ENCODE data around the gene DNHD1. TPM values are rescaled to one million over a fixed set of nuclear protein-coding genes. Genes with fewer than 3 reads are reported as not detected.

The DNHD1 gene
- total and polyA plus RNA-seq, 5 donors from 2014 or later = 0.65 to 32.7 (median 1.6) TPM

GRCh38 chr11:6559369-6559768 lies 62.3 kb downstream of the DNHD1 start:
- no peak overlapping the region for H3K4me3 Mint-ChIP-seq
- no peaks in the 10 kb centered on the region for H3K36me3 ChIP-seq (ENCODE audit: control insufficient read depth, insufficient read depth, low read length)
- ATAC-seq (ENCODE audit: low read depth in 2 of 2) = no peak

GRCh38 chr11:6561288-6561687 lies 64.2 kb downstream of the DNHD1 start:
- no peaks in the 10 kb centered on the region for H3K27me3 ChIP-seq (ENCODE audit: control insufficient read depth, insufficient read depth, low read length)
- H3K36me3 ChIP-seq (ENCODE audit: control insufficient read depth, insufficient read depth, low read length) = no peaks in the 10 kb centered on the region
- Mint-ChIP-seq H3K9me3 (no peaks in the 10 kb centered on the region), H3K4me1 (no peaks in the 10 kb centered on the region), H3K27ac (peak overlapping the region in 1 of 3 donors; percentile 42), H3K4me3 (no peak overlapping the region), H3K36me3 (peaks cover 55% of the 10 kb centered on the region), H3K27me3 (no peaks in the 10 kb centered on the region)
- H3K4me1 ChIP-seq (ENCODE audit: control insufficient read depth, insufficient read depth, low read length, poor library complexity, severe bottlenecking) = no peaks in the 10 kb centered on the region
- ATAC-seq (ENCODE audit: low read depth in 2 of 2) (no peak), DNase-seq (no peak)
- no peaks in the 10 kb centered on the region for H3K9me3 ChIP-seq (ENCODE audit: control insufficient read depth in 2 of 2, low read length in 2 of 2)
- H3K27ac ChIP-seq (ENCODE audit: insufficient read depth, low read length, poor library complexity, severe bottlenecking) = no peak overlapping the region
- H3K4me3 ChIP-seq (ENCODE audit: low read depth, low read length) = no peak overlapping the region

More at GRCh38 chr11:6559369-6559768, 62.3 kb downstream of the DNHD1 start:
- DNase-seq = no peak
- no peaks in the 10 kb centered on the region for H3K4me1 ChIP-seq (ENCODE audit: control insufficient read depth, insufficient read depth, low read length, poor library complexity, severe bottlenecking)
- no peaks in the 10 kb centered on the region for H3K9me3 ChIP-seq (ENCODE audit: control insufficient read depth in 2 of 2, low read length in 2 of 2)
- peaks cover 44% of the 10 kb centered on the region for H3K36me3 Mint-ChIP-seq
- H3K27ac ChIP-seq (ENCODE audit: insufficient read depth, low read length, poor library complexity, severe bottlenecking) = no peak overlapping the region
- no peaks in the 10 kb centered on the region for H3K27me3 Mint-ChIP-seq
- H3K4me1 Mint-ChIP-seq = peaks cover 0 to 2% (median 0%) of the 10 kb centered on the region in 4 donors
- H3K27me3 ChIP-seq (ENCODE audit: control insufficient read depth, insufficient read depth, low read length) = no peaks in the 10 kb centered on the region
- peak overlapping the region in 1 of 3 donors; percentile 21 for H3K27ac Mint-ChIP-seq
- no peaks in the 10 kb centered on the region for H3K9me3 Mint-ChIP-seq
- no peak overlapping the region for H3K4me3 ChIP-seq (ENCODE audit: low read depth, low read length)

- H3K27ac Mint-ChIP-seq = no peak overlapping the region
- no peak overlapping the region for H3K27ac ChIP-seq (ENCODE audit: insufficient read depth, low read length, poor library complexity, severe bottlenecking)
- no peaks in the 10 kb centered on the region for H3K9me3 ChIP-seq (ENCODE audit: control insufficient read depth in 2 of 2, low read length in 2 of 2)
- peaks cover 54% of the 10 kb centered on the region for H3K36me3 Mint-ChIP-seq
- H3K9me3 Mint-ChIP-seq = no peaks in the 10 kb centered on the region
- no peaks in the 10 kb centered on the region for H3K27me3 ChIP-seq (ENCODE audit: control insufficient read depth, insufficient read depth, low read length)
- DNase-seq (no peak), ATAC-seq (ENCODE audit: low read depth in 2 of 2) (no peak)
- H3K36me3 ChIP-seq (ENCODE audit: control insufficient read depth, insufficient read depth, low read length) = no peaks in the 10 kb centered on the region
- no peaks in the 10 kb centered on the region for H3K4me1 ChIP-seq (ENCODE audit: control insufficient read depth, insufficient read depth, low read length, poor library complexity, severe bottlenecking)
- no peak overlapping the region for H3K4me3 ChIP-seq (ENCODE audit: low read depth, low read length)
- H3K4me1 Mint-ChIP-seq = no peaks in the 10 kb centered on the region
- no peak overlapping the region for H3K4me3 Mint-ChIP-seq
- no peaks in the 10 kb centered on the region for H3K27me3 Mint-ChIP-seq
Measured at GRCh38 chr11:6563121-6563619, 66.1 kb downstream of the DNHD1 start.

- H3K36me3 Mint-ChIP-seq = peaks cover 54% of the 10 kb centered on the region
- Histone ChIP-seq H3K4me3 (ENCODE audit: low read depth, low read length) (no peak overlapping the region), H3K4me1 (ENCODE audit: control insufficient read depth, insufficient read depth, low read length, poor library complexity, severe bottlenecking) (no peaks in the 10 kb centered on the region), H3K27ac (ENCODE audit: insufficient read depth, low read length, poor library complexity, severe bottlenecking) (no peak overlapping the region), H3K9me3 (ENCODE audit: control insufficient read depth in 2 of 2, low read length in 2 of 2) (no peaks in the 10 kb centered on the region), H3K27me3 (ENCODE audit: control insufficient read depth, insufficient read depth, low read length) (no peaks in the 10 kb centered on the region), H3K36me3 (ENCODE audit: control insufficient read depth, insufficient read depth, low read length) (no peaks in the 10 kb centered on the region)
- no peaks in the 10 kb centered on the region for H3K27me3 Mint-ChIP-seq
- no peak for DNase-seq
- H3K4me1 Mint-ChIP-seq = peaks cover 0 to 2% (median 0%) of the 10 kb centered on the region in 4 donors
- no peak overlapping the region for H3K27ac Mint-ChIP-seq
- H3K4me3 Mint-ChIP-seq = no peak overlapping the region
- ATAC-seq (ENCODE audit: low read depth in 2 of 2) = no peak
- H3K9me3 Mint-ChIP-seq = no peaks in the 10 kb centered on the region
Measured at GRCh38 chr11:6563667-6564066, 66.6 kb downstream of the DNHD1 start.

GRCh38 chr11:6565325-6565724 lies 68.2 kb downstream of the DNHD1 start:
- Histone ChIP-seq H3K4me1 (ENCODE audit: control insufficient read depth, insufficient read depth, low read length, poor library complexity, severe bottlenecking) (no peaks in the 10 kb centered on the region), H3K27me3 (ENCODE audit: control insufficient read depth, insufficient read depth, low read length) (no peaks in the 10 kb centered on the region), H3K36me3 (ENCODE audit: control insufficient read depth, insufficient read depth, low read length) (no peaks in the 10 kb centered on the region), H3K4me3 (ENCODE audit: low read depth, low read length) (no peak overlapping the region), H3K27ac (ENCODE audit: insufficient read depth, low read length, poor library complexity, severe bottlenecking) (no peak overlapping the region), H3K9me3 (ENCODE audit: control insufficient read depth in 2 of 2, low read length in 2 of 2) (no peaks in the 10 kb centered on the region)
- H3K4me1 Mint-ChIP-seq = peaks cover 0 to 10% (median 2%) of the 10 kb centered on the region in 4 donors
- H3K9me3 Mint-ChIP-seq = no peaks in the 10 kb centered on the region
- DNase-seq (no peak), ATAC-seq (ENCODE audit: low read depth in 2 of 2) (no peak)
- H3K4me3 Mint-ChIP-seq = no peak overlapping the region
- peak overlapping the region in 2 of 3 donors; percentile 5 to 10 for H3K27ac Mint-ChIP-seq
- no peaks in the 10 kb centered on the region for H3K27me3 Mint-ChIP-seq
- peaks cover 52% of the 10 kb centered on the region for H3K36me3 Mint-ChIP-seq

- Histone ChIP-seq H3K27me3 (ENCODE audit: control insufficient read depth, insufficient read depth, low read length) (no peaks in the 10 kb centered on the region), H3K9me3 (ENCODE audit: control insufficient read depth in 2 of 2, low read length in 2 of 2) (no peaks in the 10 kb centered on the region), H3K27ac (ENCODE audit: insufficient read depth, low read length, poor library complexity, severe bottlenecking) (no peak overlapping the region), H3K4me1 (ENCODE audit: control insufficient read depth, insufficient read depth, low read length, poor library complexity, severe bottlenecking) (no peaks in the 10 kb centered on the region), H3K4me3 (ENCODE audit: low read depth, low read length) (no peak overlapping the region), H3K36me3 (ENCODE audit: control insufficient read depth, insufficient read depth, low read length) (no peaks in the 10 kb centered on the region)
- Mint-ChIP-seq H3K27ac (no peak overlapping the region), H3K4me1 (peaks cover 0 to 10% (median 2%) of the 10 kb centered on the region in 4 donors), H3K9me3 (no peaks in the 10 kb centered on the region), H3K4me3 (no peak overlapping the region), H3K27me3 (no peaks in the 10 kb centered on the region), H3K36me3 (peaks cover 47% of the 10 kb centered on the region)
- no peak for DNase-seq
- no peak for ATAC-seq (ENCODE audit: low read depth in 2 of 2)
Measured at GRCh38 chr11:6565988-6566703, 69.1 kb downstream of the DNHD1 start.

GRCh38 chr11:6566704-6567370 lies 69.8 kb downstream of the DNHD1 start:
- DNase-seq (no peak), ATAC-seq (ENCODE audit: low read depth in 2 of 2) (no peak)
- H3K27me3 ChIP-seq (ENCODE audit: control insufficient read depth, insufficient read depth, low read length) = no peaks in the 10 kb centered on the region
- H3K36me3 Mint-ChIP-seq = peaks cover 44% of the 10 kb centered on the region
- H3K4me1 Mint-ChIP-seq = peaks cover 0 to 10% (median 2%) of the 10 kb centered on the region in 4 donors
- H3K27me3 Mint-ChIP-seq = no peaks in the 10 kb centered on the region
- H3K4me3 ChIP-seq (ENCODE audit: low read depth, low read length) = no peak overlapping the region
- no peaks in the 10 kb centered on the region for H3K9me3 Mint-ChIP-seq
- no peak overlapping the region for H3K4me3 Mint-ChIP-seq
- no peak overlapping the region for H3K27ac Mint-ChIP-seq
- H3K9me3 ChIP-seq (ENCODE audit: control insufficient read depth in 2 of 2, low read length in 2 of 2) = no peaks in the 10 kb centered on the region
- no peak overlapping the region for H3K27ac ChIP-seq (ENCODE audit: insufficient read depth, low read length, poor library complexity, severe bottlenecking)
- no peaks in the 10 kb centered on the region for H3K36me3 ChIP-seq (ENCODE audit: control insufficient read depth, insufficient read depth, low read length)
- H3K4me1 ChIP-seq (ENCODE audit: control insufficient read depth, insufficient read depth, low read length, poor library complexity, severe bottlenecking) = no peaks in the 10 kb centered on the region
